ENCODE results near the gene TOR1AIP1.
A peak's percentile ranks its signal among the peaks of the same experiment; 100 is the strongest.
"Not testable (repeated sequence)": the region's sequence is repeated elsewhere in the genome, so short reads cannot be mapped to it uniquely, and the experiment has no call there.

Gene TOR1AIP1

GRCh38 chr1:179882253-179883039 is at the start of gene TOR1AIP1:
TOR1AIP1 (plus strand) TSS chr1:179882285; CDS start chr1:179882503, 218 bp downstream.
- H3K4me3 ChIP-seq (ENCODE audit: low read length), result peak within 1 kb of the TSS; percentile 91
- peak; percentile 33 for TF ChIP-seq CTCF (conservative IDR thresholded peaks at IDR 0.05; ENCODE audit: low read length)
- peak; percentile 98 for DNase-seq (ENCODE audit: low read depth)

- DNase-seq (ENCODE audit: low read depth); H3K4me3 ChIP-seq (ENCODE audit: low read length): not testable (repeated sequence)
Observed at GRCh38 chr1:179836686-179837445, 45.2 kb upstream of the TOR1AIP1 start.

GRCh38 chr1:179840107-179840506 is 42.0 kb upstream of the TOR1AIP1 start:
- DNase-seq (ENCODE audit: low read depth), result no peak
- no peak overlapping the region for H3K4me3 ChIP-seq (ENCODE audit: low read length)
- TF ChIP-seq CTCF (conservative IDR thresholded peaks at IDR 0.05; ENCODE audit: low read length), result no peak

- TF ChIP-seq CTCF (conservative IDR thresholded peaks at IDR 0.05; ENCODE audit: low read length), result no peak
- DNase-seq (ENCODE audit: low read depth), result no peak
- no peak overlapping the region for H3K4me3 ChIP-seq (ENCODE audit: low read length)
Observed at GRCh38 chr1:179848233-179848632, 33.9 kb upstream of the TOR1AIP1 start.

- TF ChIP-seq CTCF (conservative IDR thresholded peaks at IDR 0.05; ENCODE audit: low read length), result no peak
- H3K4me3 ChIP-seq (ENCODE audit: low read length), result no peak overlapping the region
- no peak for DNase-seq (ENCODE audit: low read depth)
Observed at GRCh38 chr1:179853102-179853501, 29.0 kb upstream of the TOR1AIP1 start.

- H3K4me3 ChIP-seq (ENCODE audit: low read length); DNase-seq (ENCODE audit: low read depth): not testable (repeated sequence)
Observed at GRCh38 chr1:179855831-179856230, 26.3 kb upstream of the TOR1AIP1 start.

GRCh38 chr1:179856296-179856695 is 25.8 kb upstream of the TOR1AIP1 start:
- no peak overlapping the region for H3K4me3 ChIP-seq (ENCODE audit: low read length)
- no peak for TF ChIP-seq CTCF (conservative IDR thresholded peaks at IDR 0.05; ENCODE audit: low read length)
- DNase-seq (ENCODE audit: low read depth), result no peak

- no peak for DNase-seq (ENCODE audit: low read depth)
- TF ChIP-seq CTCF (conservative IDR thresholded peaks at IDR 0.05; ENCODE audit: low read length), result no peak
- H3K4me3 ChIP-seq (ENCODE audit: low read length), result no peak overlapping the region
Observed at GRCh38 chr1:179857009-179857408, 25.1 kb upstream of the TOR1AIP1 start.
